K562 (cell line): Measurements from ENCODE around the gene RGL2. TPM values are rescaled to one million over a fixed set of nuclear protein-coding genes. Genes with fewer than 3 reads are reported as not detected.

ENCODE experiments used
- BRD9 ChIP-seq: fragments of 450-650 bp; IDR thresholded peaks from 2 replicates; pipeline ENCODE4 v1.6.1; 2018; ENCODE audit warnings: low read depth; ENCODE audit not compliant: partially characterized antibody
- FOXA3 ChIP-seq, 2 experiments: fragments of 450-650 bp in 1 of 2; sonication (generic) in 1 of 2; formaldehyde crosslinking; IDR thresholded peaks in 1 of 2; conservative IDR thresholded peaks in 1 of 2; 2 replicates each; pipeline versions ENCODE4 v1.4.0 to v1.8.0; 2020 to 2022; ENCODE audit warnings: mild to moderate bottlenecking in 2 of 2, missing genetic modification reagents in 1 of 2
- KDM4B ChIP-seq, 2 experiments: fragments of 450-650 bp in 1 of 2; sonication (generic) in 1 of 2; IDR thresholded peaks; 2 replicates each; pipeline ENCODE4 v1.6.1; 2016 to 2017; ENCODE audit warnings: borderline replicate concordance in 2 of 2, antibody characterized with exemption in 1 of 2, low read depth in 1 of 2, mild to moderate bottlenecking in 1 of 2
- NCOA4 ChIP-seq: fragments of 450-650 bp; IDR thresholded peaks from 2 replicates; pipeline ENCODE4 v1.6.1; 2018; ENCODE audit warnings: mild to moderate bottlenecking; ENCODE audit not compliant: partially characterized antibody
- NFXL1 ChIP-seq: fragments of 450-650 bp; formaldehyde crosslinking; IDR thresholded peaks from 2 replicates; pipeline ENCODE4 v1.4.0; 2021; ENCODE audit warnings: mild to moderate bottlenecking
- PHF20 ChIP-seq: fragments of 450-650 bp; IDR thresholded peaks from 2 replicates; pipeline ENCODE4 v1.6.1; 2018; ENCODE audit not compliant: partially characterized antibody
- POLR2B ChIP-seq: fragments of 450-650 bp; IDR thresholded peaks from 2 replicates; pipeline ENCODE4 v1.6.1; 2018; ENCODE audit warnings: low read depth; ENCODE audit not compliant: partially characterized antibody
- SOX6 ChIP-seq: fragments of 450-650 bp; IDR thresholded peaks from 2 replicates; pipeline ENCODE4 v1.6.1; 2014; ENCODE audit warnings: mild to moderate bottlenecking
- TCF7L2 ChIP-seq: fragments of 150-350 bp; IDR thresholded peaks from 2 replicates; pipeline ENCODE4 v1.6.1; 2016; ENCODE audit warnings: low read depth, mild to moderate bottlenecking, low read length, moderate library complexity
- WHSC1 ChIP-seq: IDR thresholded peaks from one replicate; pipeline ENCODE4 v1.6.1; 2012; ENCODE audit warnings: low read length, control low read depth, inconsistent platforms
- ZBTB8A ChIP-seq: fragments of 450-650 bp; IDR thresholded peaks from 2 replicates; pipeline ENCODE4 v1.6.1; 2018; ENCODE audit warnings: mild to moderate bottlenecking, moderate library complexity; ENCODE audit not compliant: partially characterized antibody
- ZKSCAN8 ChIP-seq: fragments of 200-800 bp; sonication (Bioruptor generic); IDR thresholded peaks from 2 replicates; pipeline ENCODE4 v1.6.1; 2016; ENCODE audit warnings: missing genetic modification characterization, missing compliant biosample characterization
- ZNF561 ChIP-seq: fragments of 450-650 bp; formaldehyde crosslinking; conservative IDR thresholded peaks from 2 replicates; pipeline ENCODE4 v1.4.0; 2020; ENCODE audit warnings: mild to moderate bottlenecking, moderate library complexity
- ZNF586 ChIP-seq: fragments of 450-650 bp; formaldehyde crosslinking; conservative IDR thresholded peaks from 2 replicates; pipeline ENCODE4 v1.4.0; 2020; ENCODE audit warnings: mild to moderate bottlenecking, moderate library complexity
- ZNF655 ChIP-seq: fragments of 250-450 bp; sonication (Bioruptor Pico); IDR thresholded peaks from 2 replicates; pipeline ENCODE4 v1.5.0; 2021
- polyA plus RNA-seq, 8 experiments: library from polyadenylated mRNA; depleted of rRNA in 4 of 8; stranded (reverse) in 5 of 8; unstranded in 3 of 8; fragments of >200 nt; fragmentation: Nextera tagmentation in 2 of 8; fragmentation: Illumina TruSeq in 1 of 8; extraction: Ambion mirVana in 2 of 8; extraction: Trizol in 1 of 8; gene quantifications; 2 replicates each; pipeline versions ENCODE4 v1.2.1 to v1.2.3, GENCODE V29; 2011 to 2014; ENCODE audit warnings: inconsistent platforms in 1 of 8, missing spikeins in 1 of 8
- total RNA-seq, 7 experiments: library from RNA; depleted of rRNA in 6 of 7; stranded (reverse); fragments of >200 nt in 6 of 7; fragmentation: Illumina TruSeq in 2 of 7; extraction: Trizol in 2 of 7; gene quantifications; 2 replicates each; pipeline versions ENCODE4 v1.2.1 to v1.2.3, GENCODE V29; 2011 to 2021; ENCODE audit warnings: low replicate concordance in 1 of 7
- TF ChIP-seq, protein P1 (sequence below): IDR thresholded peaks from 2 replicates; pipeline ENCODE4 v1.6.1; 2011; ENCODE audit warnings: borderline replicate concordance, low read depth, mild to moderate bottlenecking, moderate library complexity, low read length; ENCODE audit not compliant: insufficient read depth, poor library complexity, severe bottlenecking
- TF ChIP-seq, protein P2 (sequence below): fragments of 150-350 bp; IDR thresholded peaks from 2 replicates; pipeline ENCODE4 v1.6.1; 2014; ENCODE audit warnings: low read depth, mild to moderate bottlenecking, low read length, borderline replicate concordance
- TF ChIP-seq, protein P3 (sequence below): fragments of 250-450 bp; sonication (Bioruptor Pico); IDR thresholded peaks from 2 replicates; pipeline ENCODE4 v1.8.0; 2022; ENCODE audit warnings: moderate library complexity, mild to moderate bottlenecking, inconsistent platforms
- TF ChIP-seq, protein P4 (sequence below): fragments of 450-650 bp; IDR thresholded peaks from 2 replicates; pipeline ENCODE4 v1.6.1; 2017; ENCODE audit warnings: mild to moderate bottlenecking, moderate library complexity

The RGL2 gene
- total and polyA plus RNA-seq, 9 of the 15 experiments (the other 6 are each of a cell fraction or from before 2014, with no cell fraction given): 1.8 to 57.1 (median 19.5) TPM

DNA sequence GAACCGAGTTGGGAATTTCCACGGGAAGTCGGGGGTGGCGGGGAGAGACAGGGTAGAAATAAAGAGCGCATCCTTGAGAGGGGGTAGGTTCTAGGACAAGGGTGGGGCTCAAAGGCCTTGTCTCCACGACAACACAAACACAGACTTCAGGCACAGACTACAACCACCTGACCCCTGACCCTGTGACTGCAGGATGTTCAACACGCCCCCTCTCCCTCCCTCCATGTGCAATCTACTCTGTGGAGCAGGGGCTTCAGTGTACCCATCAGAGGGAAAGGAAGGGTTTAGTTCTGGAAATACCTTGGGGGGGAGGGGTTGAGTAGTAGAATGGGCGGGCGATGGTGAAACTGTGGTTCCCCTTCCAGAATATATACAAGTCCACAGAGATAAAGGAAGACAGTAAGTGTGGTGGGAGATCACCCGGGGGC, 15.8 kb upstream of the RGL2 start (continued):
- TF ChIP-seq, protein P1, sequence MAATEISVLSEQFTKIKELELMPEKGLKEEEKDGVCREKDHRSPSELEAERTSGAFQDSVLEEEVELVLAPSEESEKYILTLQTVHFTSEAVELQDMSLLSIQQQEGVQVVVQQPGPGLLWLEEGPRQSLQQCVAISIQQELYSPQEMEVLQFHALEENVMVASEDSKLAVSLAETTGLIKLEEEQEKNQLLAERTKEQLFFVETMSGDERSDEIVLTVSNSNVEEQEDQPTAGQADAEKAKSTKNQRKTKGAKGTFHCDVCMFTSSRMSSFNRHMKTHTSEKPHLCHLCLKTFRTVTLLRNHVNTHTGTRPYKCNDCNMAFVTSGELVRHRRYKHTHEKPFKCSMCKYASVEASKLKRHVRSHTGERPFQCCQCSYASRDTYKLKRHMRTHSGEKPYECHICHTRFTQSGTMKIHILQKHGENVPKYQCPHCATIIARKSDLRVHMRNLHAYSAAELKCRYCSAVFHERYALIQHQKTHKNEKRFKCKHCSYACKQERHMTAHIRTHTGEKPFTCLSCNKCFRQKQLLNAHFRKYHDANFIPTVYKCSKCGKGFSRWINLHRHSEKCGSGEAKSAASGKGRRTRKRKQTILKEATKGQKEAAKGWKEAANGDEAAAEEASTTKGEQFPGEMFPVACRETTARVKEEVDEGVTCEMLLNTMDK: no peak
- TF ChIP-seq ZKSCAN8 (CRISPR knock-in tag) (no peak), PHF20 (no peak), FOXA3 (CRISPR knock-in tag; conservative IDR thresholded peaks at IDR 0.05 in 1 of 2, IDR thresholded peaks at IDR 0.05 in 1 of 2) (no peak; a peak in 1 of 4 replicates), ZNF655 (CRISPR knock-in tag) (no peak), WHSC1 (no peak), NCOA4 (no peak), BRD9 (no peak), ZNF561 (CRISPR knock-in tag) (no peak), SOX6 (no peak), ZBTB8A (no peak), POLR2B (no peak), KDM4B (IDR thresholded peaks at IDR 0.05; ENCODE audit: borderline replicate concordance in 2 of 2, low read depth in 1 of 2) (no peak), NFXL1 (CRISPR knock-in tag) (no peak), TCF7L2 (no peak), ZNF586 (CRISPR knock-in tag) (no peak)
- TF ChIP-seq, protein P2, sequence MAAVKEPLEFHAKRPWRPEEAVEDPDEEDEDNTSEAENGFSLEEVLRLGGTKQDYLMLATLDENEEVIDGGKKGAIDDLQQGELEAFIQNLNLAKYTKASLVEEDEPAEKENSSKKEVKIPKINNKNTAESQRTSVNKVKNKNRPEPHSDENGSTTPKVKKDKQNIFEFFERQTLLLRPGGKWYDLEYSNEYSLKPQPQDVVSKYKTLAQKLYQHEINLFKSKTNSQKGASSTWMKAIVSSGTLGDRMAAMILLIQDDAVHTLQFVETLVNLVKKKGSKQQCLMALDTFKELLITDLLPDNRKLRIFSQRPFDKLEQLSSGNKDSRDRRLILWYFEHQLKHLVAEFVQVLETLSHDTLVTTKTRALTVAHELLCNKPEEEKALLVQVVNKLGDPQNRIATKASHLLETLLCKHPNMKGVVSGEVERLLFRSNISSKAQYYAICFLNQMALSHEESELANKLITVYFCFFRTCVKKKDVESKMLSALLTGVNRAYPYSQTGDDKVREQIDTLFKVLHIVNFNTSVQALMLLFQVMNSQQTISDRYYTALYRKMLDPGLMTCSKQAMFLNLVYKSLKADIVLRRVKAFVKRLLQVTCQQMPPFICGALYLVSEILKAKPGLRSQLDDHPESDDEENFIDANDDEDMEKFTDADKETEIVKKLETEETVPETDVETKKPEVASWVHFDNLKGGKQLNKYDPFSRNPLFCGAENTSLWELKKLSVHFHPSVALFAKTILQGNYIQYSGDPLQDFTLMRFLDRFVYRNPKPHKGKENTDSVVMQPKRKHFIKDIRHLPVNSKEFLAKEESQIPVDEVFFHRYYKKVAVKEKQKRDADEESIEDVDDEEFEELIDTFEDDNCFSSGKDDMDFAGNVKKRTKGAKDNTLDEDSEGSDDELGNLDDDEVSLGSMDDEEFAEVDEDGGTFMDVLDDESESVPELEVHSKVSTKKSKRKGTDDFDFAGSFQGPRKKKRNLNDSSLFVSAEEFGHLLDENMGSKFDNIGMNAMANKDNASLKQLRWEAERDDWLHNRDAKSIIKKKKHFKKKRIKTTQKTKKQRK: no peak
- TF ChIP-seq, protein P3, sequence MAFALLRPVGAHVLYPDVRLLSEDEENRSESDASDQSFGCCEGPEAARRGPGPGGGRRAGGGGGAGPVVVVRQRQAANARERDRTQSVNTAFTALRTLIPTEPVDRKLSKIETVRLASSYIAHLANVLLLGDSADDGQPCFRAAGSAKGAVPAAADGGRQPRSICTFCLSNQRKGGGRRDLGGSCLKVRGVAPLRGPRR (CRISPR knock-in tag): no peak
- TF ChIP-seq, protein P4, sequence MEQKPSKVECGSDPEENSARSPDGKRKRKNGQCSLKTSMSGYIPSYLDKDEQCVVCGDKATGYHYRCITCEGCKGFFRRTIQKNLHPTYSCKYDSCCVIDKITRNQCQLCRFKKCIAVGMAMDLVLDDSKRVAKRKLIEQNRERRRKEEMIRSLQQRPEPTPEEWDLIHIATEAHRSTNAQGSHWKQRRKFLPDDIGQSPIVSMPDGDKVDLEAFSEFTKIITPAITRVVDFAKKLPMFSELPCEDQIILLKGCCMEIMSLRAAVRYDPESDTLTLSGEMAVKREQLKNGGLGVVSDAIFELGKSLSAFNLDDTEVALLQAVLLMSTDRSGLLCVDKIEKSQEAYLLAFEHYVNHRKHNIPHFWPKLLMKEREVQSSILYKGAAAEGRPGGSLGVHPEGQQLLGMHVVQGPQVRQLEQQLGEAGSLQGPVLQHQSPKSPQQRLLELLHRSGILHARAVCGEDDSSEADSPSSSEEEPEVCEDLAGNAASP: no peak
